Ovary (tissue), 3 donors: ENCODE data around the gene SLC7A14.

Experiments used
- EP300 ChIP-seq: sonication (generic); formaldehyde crosslinking; IDR thresholded peaks from one replicate; pipeline ENCODE4 v1.6.1; 2017; ENCODE audit warnings: antibody characterized with exemption
- POLR2A ChIP-seq: fragments of 450-650 bp; IDR thresholded peaks from one replicate; pipeline ENCODE4 v1.6.1; 2017; ENCODE audit warnings: antibody characterized with exemption, mild to moderate bottlenecking, moderate library complexity
- TF ChIP-seq, protein P1 (sequence below), 3 donors: fragments of 450-650 bp in 2 of 3; fragments of 200-600 bp in 1 of 3; IDR thresholded peaks; one replicate each; pipeline versions ENCODE4 v1.5.1 to v1.8.0; 2016 to 2022; ENCODE audit warnings: antibody characterized with exemption in 3 of 3, mild to moderate bottlenecking in 1 of 3
- donor health status: DM: no; HTN: no; CAD: no.

DNA sequence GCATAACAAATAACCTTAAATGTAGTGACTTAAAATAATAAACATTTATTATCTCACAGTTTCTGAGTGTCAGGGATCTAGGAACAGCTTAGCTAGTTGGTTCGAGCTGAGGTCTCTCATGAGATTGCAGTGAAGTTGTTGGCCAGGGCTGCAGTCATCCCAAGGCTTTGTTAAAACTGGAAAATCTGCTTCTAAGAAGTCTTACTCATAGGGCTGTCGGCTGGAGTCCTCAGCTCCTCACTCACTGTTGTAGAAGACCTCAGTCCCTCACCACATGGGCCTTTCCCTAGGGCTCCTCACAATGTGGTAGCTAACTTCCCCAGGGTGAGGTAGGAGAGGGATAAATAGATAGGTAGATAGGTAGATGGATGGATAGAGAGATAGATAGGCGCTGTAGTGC lies 20.8 kb upstream of the SLC7A14 start:
- TF ChIP-seq, protein P1, sequence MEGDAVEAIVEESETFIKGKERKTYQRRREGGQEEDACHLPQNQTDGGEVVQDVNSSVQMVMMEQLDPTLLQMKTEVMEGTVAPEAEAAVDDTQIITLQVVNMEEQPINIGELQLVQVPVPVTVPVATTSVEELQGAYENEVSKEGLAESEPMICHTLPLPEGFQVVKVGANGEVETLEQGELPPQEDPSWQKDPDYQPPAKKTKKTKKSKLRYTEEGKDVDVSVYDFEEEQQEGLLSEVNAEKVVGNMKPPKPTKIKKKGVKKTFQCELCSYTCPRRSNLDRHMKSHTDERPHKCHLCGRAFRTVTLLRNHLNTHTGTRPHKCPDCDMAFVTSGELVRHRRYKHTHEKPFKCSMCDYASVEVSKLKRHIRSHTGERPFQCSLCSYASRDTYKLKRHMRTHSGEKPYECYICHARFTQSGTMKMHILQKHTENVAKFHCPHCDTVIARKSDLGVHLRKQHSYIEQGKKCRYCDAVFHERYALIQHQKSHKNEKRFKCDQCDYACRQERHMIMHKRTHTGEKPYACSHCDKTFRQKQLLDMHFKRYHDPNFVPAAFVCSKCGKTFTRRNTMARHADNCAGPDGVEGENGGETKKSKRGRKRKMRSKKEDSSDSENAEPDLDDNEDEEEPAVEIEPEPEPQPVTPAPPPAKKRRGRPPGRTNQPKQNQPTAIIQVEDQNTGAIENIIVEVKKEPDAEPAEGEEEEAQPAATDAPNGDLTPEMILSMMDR (IDR thresholded peaks at IDR 0.05) = no peak
- TF ChIP-seq POLR2A (no peak), EP300 (no peak)
